ENCODE data around the gene EXOC3L2. TPM values are rescaled to one million over a fixed set of nuclear protein-coding genes. Genes with fewer than 3 reads are reported as not detected.
A peak's percentile ranks its signal among the peaks of the same experiment; 100 is the strongest.

The EXOC3L2 gene
- total and polyA plus RNA-seq, 2 donors from 2014 or later: 15.4 to 19.0 TPM

DNA sequence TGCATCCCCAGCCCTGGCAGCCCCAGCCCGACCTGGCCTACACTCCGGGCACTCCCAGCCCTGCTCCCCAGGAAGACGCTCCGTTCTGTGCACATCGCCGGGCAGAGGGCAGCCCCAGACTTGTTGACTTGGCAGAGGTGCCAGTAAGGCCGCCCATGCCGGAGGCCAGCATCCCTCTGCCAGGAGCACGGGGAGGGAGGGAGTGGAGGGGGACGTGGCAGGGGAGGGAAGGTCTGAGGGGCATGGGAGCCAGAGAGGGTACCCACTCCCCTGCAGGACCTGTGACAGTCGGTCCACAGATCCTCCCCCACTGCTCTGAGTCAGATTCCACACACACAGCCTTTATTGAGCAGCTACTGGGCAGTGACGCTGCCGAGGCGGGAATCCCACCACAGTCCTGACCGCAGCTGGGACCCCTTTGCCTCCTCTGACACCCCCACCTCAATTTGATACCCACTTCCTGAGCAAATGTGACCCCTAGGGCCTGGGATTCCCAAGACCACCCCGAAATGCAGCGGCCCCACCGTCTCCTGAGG is 82.5 kb downstream of the EXOC3L2 start:
- DNase-seq (peak in 1 of 5 donors; percentile 53), FAIRE-seq (no peak)
- Histone ChIP-seq H3K27me3 (ENCODE audit: control insufficient read depth, insufficient read depth, low read length) (no peaks in the 10 kb centered on the region), H3K4me1 (ENCODE audit: control insufficient read depth in 2 of 3, insufficient read depth in 2 of 3, low read depth in 1 of 3, low read length in 3 of 3) (peaks cover 0 to 2% (median 0%) of the 10 kb centered on the region in 3 donors), H3K4me3 (ENCODE audit: low read length in 3 of 3) (no peak overlapping the region), H3K27ac (ENCODE audit: low read depth in 2 of 2, low read length in 2 of 2) (no peak overlapping the region), H3K36me3 (ENCODE audit: control insufficient read depth in 2 of 3, insufficient read depth in 3 of 3, low read length in 3 of 3) (no peaks in the 10 kb centered on the region), H3K9me3 (ENCODE audit: control insufficient read depth in 2 of 3, insufficient read depth in 1 of 3, low read length in 3 of 3) (no peaks in the 10 kb centered on the region), H3K9ac (ENCODE audit: low read length in 3 of 3) (no peak overlapping the region)
- intact Hi-C loops (cut with DNase I): no loop called here
- TF ChIP-seq, protein P1, sequence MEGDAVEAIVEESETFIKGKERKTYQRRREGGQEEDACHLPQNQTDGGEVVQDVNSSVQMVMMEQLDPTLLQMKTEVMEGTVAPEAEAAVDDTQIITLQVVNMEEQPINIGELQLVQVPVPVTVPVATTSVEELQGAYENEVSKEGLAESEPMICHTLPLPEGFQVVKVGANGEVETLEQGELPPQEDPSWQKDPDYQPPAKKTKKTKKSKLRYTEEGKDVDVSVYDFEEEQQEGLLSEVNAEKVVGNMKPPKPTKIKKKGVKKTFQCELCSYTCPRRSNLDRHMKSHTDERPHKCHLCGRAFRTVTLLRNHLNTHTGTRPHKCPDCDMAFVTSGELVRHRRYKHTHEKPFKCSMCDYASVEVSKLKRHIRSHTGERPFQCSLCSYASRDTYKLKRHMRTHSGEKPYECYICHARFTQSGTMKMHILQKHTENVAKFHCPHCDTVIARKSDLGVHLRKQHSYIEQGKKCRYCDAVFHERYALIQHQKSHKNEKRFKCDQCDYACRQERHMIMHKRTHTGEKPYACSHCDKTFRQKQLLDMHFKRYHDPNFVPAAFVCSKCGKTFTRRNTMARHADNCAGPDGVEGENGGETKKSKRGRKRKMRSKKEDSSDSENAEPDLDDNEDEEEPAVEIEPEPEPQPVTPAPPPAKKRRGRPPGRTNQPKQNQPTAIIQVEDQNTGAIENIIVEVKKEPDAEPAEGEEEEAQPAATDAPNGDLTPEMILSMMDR (IDR thresholded peaks at IDR 0.05; ENCODE audit: borderline replicate concordance, extremely low read depth, insufficient read depth): no peak

Other genes starting within 250 kb of the EXOC3L2 start
- 30.6 TPM for gene RELB, start 243.9 kb downstream of the EXOC3L2 start, total RNA-seq
- gene RELB, start 243.9 kb downstream of the EXOC3L2 start, polyA plus RNA-seq (ENCODE audit: insufficient read depth, low read depth, low replicate concordance): 10.3 TPM
- 83.6 TPM for gene CLASRP, start 206.4 kb downstream of the EXOC3L2 start, total RNA-seq
- 38.0 TPM for gene CLASRP, start 206.4 kb downstream of the EXOC3L2 start, polyA plus RNA-seq (ENCODE audit: insufficient read depth, low read depth, low replicate concordance)
- gene ZNF296, start 168.9 kb downstream of the EXOC3L2 start, total RNA-seq: 2.1 TPM
- gene ZNF296, start 168.9 kb downstream of the EXOC3L2 start, polyA plus RNA-seq (ENCODE audit: insufficient read depth, low read depth, low replicate concordance): 1.2 TPM
- gene GEMIN7, start 166.1 kb downstream of the EXOC3L2 start, total RNA-seq: 17.2 TPM
- gene GEMIN7, start 166.1 kb downstream of the EXOC3L2 start, polyA plus RNA-seq (ENCODE audit: insufficient read depth, low read depth, low replicate concordance): 32.2 TPM
- gene PPP1R37, start 152.2 kb downstream of the EXOC3L2 start, total RNA-seq: 33.0 TPM
- gene PPP1R37, start 152.2 kb downstream of the EXOC3L2 start, polyA plus RNA-seq (ENCODE audit: insufficient read depth, low read depth, low replicate concordance): 21.6 TPM
- 0.09 TPM for gene NKPD1, start 84.4 kb downstream of the EXOC3L2 start, total RNA-seq
- gene NKPD1, start 84.4 kb downstream of the EXOC3L2 start, polyA plus RNA-seq (ENCODE audit: insufficient read depth, low read depth, low replicate concordance): not detected
- gene TRAPPC6A, start 67.2 kb downstream of the EXOC3L2 start, total RNA-seq: 37.2 TPM
- 123 TPM for gene TRAPPC6A, start 67.2 kb downstream of the EXOC3L2 start, polyA plus RNA-seq (ENCODE audit: insufficient read depth, low read depth, low replicate concordance)
- gene BLOC1S3, start 66.6 kb downstream of the EXOC3L2 start, total RNA-seq: 13.2 TPM
- gene BLOC1S3, start 66.6 kb downstream of the EXOC3L2 start, polyA plus RNA-seq (ENCODE audit: insufficient read depth, low read depth, low replicate concordance): 5.2 TPM
- 29.7 TPM for gene MARK4, start 5.9 kb upstream of the EXOC3L2 start, total RNA-seq
- gene MARK4, start 5.9 kb upstream of the EXOC3L2 start, polyA plus RNA-seq (ENCODE audit: insufficient read depth, low read depth, low replicate concordance): 13.6 TPM
- not detected for gene CKM, start 77.5 kb upstream of the EXOC3L2 start, total RNA-seq
- 1.3 TPM for gene CKM, start 77.5 kb upstream of the EXOC3L2 start, polyA plus RNA-seq (ENCODE audit: insufficient read depth, low read depth, low replicate concordance)
- 3.3 TPM for gene KLC3, start 95.3 kb upstream of the EXOC3L2 start, total RNA-seq
- gene KLC3, start 95.3 kb upstream of the EXOC3L2 start, polyA plus RNA-seq (ENCODE audit: insufficient read depth, low read depth, low replicate concordance): 4.5 TPM
- gene ERCC2, start 125.2 kb upstream of the EXOC3L2 start, total RNA-seq: 19.0 TPM
- gene ERCC2, start 125.2 kb upstream of the EXOC3L2 start, polyA plus RNA-seq (ENCODE audit: insufficient read depth, low read depth, low replicate concordance): 16.7 TPM
- gene PPP1R13L, start 159.7 kb upstream of the EXOC3L2 start, total RNA-seq: 32.4 TPM
- gene PPP1R13L, start 159.7 kb upstream of the EXOC3L2 start, polyA plus RNA-seq (ENCODE audit: insufficient read depth, low read depth, low replicate concordance): 21.4 TPM
- gene POLR1G, start 161.2 kb upstream of the EXOC3L2 start, total RNA-seq: 3.9 TPM
- 2.4 TPM for gene POLR1G, start 161.2 kb upstream of the EXOC3L2 start, polyA plus RNA-seq (ENCODE audit: insufficient read depth, low read depth, low replicate concordance)
- gene ERCC1, start 178.5 kb upstream of the EXOC3L2 start, total RNA-seq: 60.8 TPM
- 107 TPM for gene ERCC1, start 178.5 kb upstream of the EXOC3L2 start, polyA plus RNA-seq (ENCODE audit: insufficient read depth, low read depth, low replicate concordance)
- gene FOSB, start 222.6 kb upstream of the EXOC3L2 start, total RNA-seq: 0.98 TPM
- 0.73 TPM for gene FOSB, start 222.6 kb upstream of the EXOC3L2 start, polyA plus RNA-seq (ENCODE audit: insufficient read depth, low read depth, low replicate concordance)